Lung (tissue), 16 donors: ENCODE results near the gene GUF1. TPM values are rescaled to one million over a fixed set of nuclear protein-coding genes. Genes with fewer than 3 reads are reported as not detected.

ENCODE experiments used
- ATAC-seq: fragments of 200-7000 bp; cut with Tn5 transposase; one replicate; pipeline ENCODE4 v1.9.1; 2020; ENCODE audit warnings: moderate number of reproducible peaks; ENCODE audit not compliant: insufficient read depth, low FRiP score
- DNase-seq, 3 donors: peaks; one replicate each; pipeline ENCODE4 v3.0.0-alpha.2; 2013 to 2017
- H3K27ac ChIP-seq, 2 donors: one replicate each; pipeline ENCODE4 v1.5.1; 2013; ENCODE audit warnings: mild to moderate bottlenecking in 2 of 2, moderate library complexity in 2 of 2, control low read depth in 1 of 2, inconsistent platforms in 1 of 2, low read depth in 1 of 2, low read length in 1 of 2
- H3K27me3 ChIP-seq, 3 donors: one replicate each; pipeline ENCODE4 v1.5.1; 2013; ENCODE audit warnings: low read length in 2 of 3; ENCODE audit not compliant: control insufficient read depth in 3 of 3, insufficient read depth in 3 of 3
- H3K36me3 ChIP-seq, 4 donors: one replicate each; pipeline ENCODE4 v1.5.1; 2013; ENCODE audit warnings: low read length in 4 of 4, mild to moderate bottlenecking in 1 of 4, moderate library complexity in 1 of 4; ENCODE audit not compliant: control insufficient read depth in 4 of 4, insufficient read depth in 4 of 4
- H3K4me1 ChIP-seq, 5 donors: one replicate each; pipeline ENCODE4 v1.5.1; 2013; ENCODE audit warnings: low read length in 5 of 5, mild to moderate bottlenecking in 2 of 5, moderate library complexity in 1 of 5; ENCODE audit not compliant: control insufficient read depth in 5 of 5, insufficient read depth in 5 of 5
- H3K4me3 ChIP-seq: one replicate; pipeline ENCODE4 v1.5.1; 2013; ENCODE audit warnings: mild to moderate bottlenecking, control low read depth, moderate library complexity
- H3K9ac ChIP-seq, 2 donors: one replicate each; pipeline ENCODE4 v1.5.1; 2013; ENCODE audit warnings: low read length in 2 of 2, control low read depth in 1 of 2; ENCODE audit not compliant: insufficient read depth in 1 of 2
- H3K9me3 ChIP-seq, 4 donors: one replicate each; pipeline ENCODE4 v1.5.1; 2013; ENCODE audit warnings: low read length in 3 of 4, mild to moderate bottlenecking in 1 of 4, moderate library complexity in 1 of 4; ENCODE audit not compliant: control insufficient read depth in 4 of 4, insufficient read depth in 3 of 4
- WGBS, 2 donors: extraction: QIAGEN DNeasy Blood & Tissue Kit; methylation state at CpG; one replicate each; pipeline ENCODE4 v1.1.7; 2013; 5-methylcytosine and 5-hydroxymethylcytosine counted together
- long read RNA-seq, 5 donors: transcript quantifications; one replicate each; lab custom pipeline, GENCODE V29; 2026
- polyA plus RNA-seq, 2 donors: library from polyadenylated mRNA; stranded (reverse); fragments of 200-250 nt; gene quantifications; one replicate each; pipeline ENCODE4 v1.2.1, GENCODE V29; 2013
- total RNA-seq, 2 donors: library from RNA; depleted of rRNA in 1 of 2; stranded (reverse); fragments of >200 nt in 1 of 2; gene quantifications; one replicate each; pipeline ENCODE4 v1.2.1, GENCODE V29; 2014 to 2021
- TF ChIP-seq, protein P1 (sequence below): IDR thresholded peaks from 2 replicates; pipeline ENCODE4 v1.5.1; 2012; ENCODE audit warnings: mild to moderate bottlenecking; ENCODE audit errors: control extremely low read depth, extremely low read depth
- donor health status: control.
- donor health status: control.
- donor health status: Bipolar disorder and iron deficiency.
- donor health status: healthy.
- donor health status: DM: yes; HTN: yes; CAD: no.

Gene GUF1, protein sequence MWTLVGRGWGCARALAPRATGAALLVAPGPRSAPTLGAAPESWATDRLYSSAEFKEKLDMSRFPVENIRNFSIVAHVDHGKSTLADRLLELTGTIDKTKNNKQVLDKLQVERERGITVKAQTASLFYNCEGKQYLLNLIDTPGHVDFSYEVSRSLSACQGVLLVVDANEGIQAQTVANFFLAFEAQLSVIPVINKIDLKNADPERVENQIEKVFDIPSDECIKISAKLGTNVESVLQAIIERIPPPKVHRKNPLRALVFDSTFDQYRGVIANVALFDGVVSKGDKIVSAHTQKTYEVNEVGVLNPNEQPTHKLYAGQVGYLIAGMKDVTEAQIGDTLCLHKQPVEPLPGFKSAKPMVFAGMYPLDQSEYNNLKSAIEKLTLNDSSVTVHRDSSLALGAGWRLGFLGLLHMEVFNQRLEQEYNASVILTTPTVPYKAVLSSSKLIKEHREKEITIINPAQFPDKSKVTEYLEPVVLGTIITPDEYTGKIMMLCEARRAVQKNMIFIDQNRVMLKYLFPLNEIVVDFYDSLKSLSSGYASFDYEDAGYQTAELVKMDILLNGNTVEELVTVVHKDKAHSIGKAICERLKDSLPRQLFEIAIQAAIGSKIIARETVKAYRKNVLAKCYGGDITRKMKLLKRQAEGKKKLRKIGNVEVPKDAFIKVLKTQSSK
- total RNA-seq: 10 to 100 TPM; 20.9 to 27.4 TPM
- 10 to 100 TPM in 1 of 2 donors, 1 to 10 TPM in 1; 9.2 to 13.4 TPM for polyA plus RNA-seq
- long read RNA-seq, donor 1, full-length matches to known transcripts: 1 of 34 reads
- long read RNA-seq, donor 1, partial matches to known transcripts: 20 of 34 reads
- long read RNA-seq, donor 1, other reads (novel, unspliced or antisense): 13 of 34 reads
- long read RNA-seq, donor 2: 0 reads
- long read RNA-seq, donor 3: 0 reads
- long read RNA-seq, donor 4: 0 reads
- long read RNA-seq, donor 5, full-length matches to known transcripts: 1 of 16 reads
- long read RNA-seq, donor 5, partial matches to known transcripts: 5 of 16 reads
- long read RNA-seq, donor 5, other reads (novel, unspliced or antisense): 10 of 16 reads

- Histone ChIP-seq H3K4me3 (peak within 1 kb of the TSS; percentile 93), H3K4me1 (peaks cover 0 to 26% (median 3%) of the 10 kb centered on the region in 5 donors), H3K36me3 (peaks cover 0 to 6% (median 2%) of the 10 kb centered on the region in 4 donors), H3K27me3 (no peaks in the 10 kb centered on the region), H3K9ac (peak within 1 kb of the TSS; percentile 95 to 99), H3K27ac (peak within 1 kb of the TSS; percentile 96 to 98), H3K9me3 (no peaks in the 10 kb centered on the region)
- TF ChIP-seq, protein P1, sequence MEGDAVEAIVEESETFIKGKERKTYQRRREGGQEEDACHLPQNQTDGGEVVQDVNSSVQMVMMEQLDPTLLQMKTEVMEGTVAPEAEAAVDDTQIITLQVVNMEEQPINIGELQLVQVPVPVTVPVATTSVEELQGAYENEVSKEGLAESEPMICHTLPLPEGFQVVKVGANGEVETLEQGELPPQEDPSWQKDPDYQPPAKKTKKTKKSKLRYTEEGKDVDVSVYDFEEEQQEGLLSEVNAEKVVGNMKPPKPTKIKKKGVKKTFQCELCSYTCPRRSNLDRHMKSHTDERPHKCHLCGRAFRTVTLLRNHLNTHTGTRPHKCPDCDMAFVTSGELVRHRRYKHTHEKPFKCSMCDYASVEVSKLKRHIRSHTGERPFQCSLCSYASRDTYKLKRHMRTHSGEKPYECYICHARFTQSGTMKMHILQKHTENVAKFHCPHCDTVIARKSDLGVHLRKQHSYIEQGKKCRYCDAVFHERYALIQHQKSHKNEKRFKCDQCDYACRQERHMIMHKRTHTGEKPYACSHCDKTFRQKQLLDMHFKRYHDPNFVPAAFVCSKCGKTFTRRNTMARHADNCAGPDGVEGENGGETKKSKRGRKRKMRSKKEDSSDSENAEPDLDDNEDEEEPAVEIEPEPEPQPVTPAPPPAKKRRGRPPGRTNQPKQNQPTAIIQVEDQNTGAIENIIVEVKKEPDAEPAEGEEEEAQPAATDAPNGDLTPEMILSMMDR: no peak
- ATAC-seq: peak; percentile 96
- DNase-seq: peak; percentile 92 to 96 (median 95)
- 0% methylated on average over 57 of the region's 57 CpGs for WGBS, 2 donors
These were observed at the start of gene GUF1 for GRCh38 chr4:44678094-44679041. Gene GUF1 (plus strand): TSS chr4:44678420. CDS start chr4:44678623, 203 bp downstream.

DNA sequence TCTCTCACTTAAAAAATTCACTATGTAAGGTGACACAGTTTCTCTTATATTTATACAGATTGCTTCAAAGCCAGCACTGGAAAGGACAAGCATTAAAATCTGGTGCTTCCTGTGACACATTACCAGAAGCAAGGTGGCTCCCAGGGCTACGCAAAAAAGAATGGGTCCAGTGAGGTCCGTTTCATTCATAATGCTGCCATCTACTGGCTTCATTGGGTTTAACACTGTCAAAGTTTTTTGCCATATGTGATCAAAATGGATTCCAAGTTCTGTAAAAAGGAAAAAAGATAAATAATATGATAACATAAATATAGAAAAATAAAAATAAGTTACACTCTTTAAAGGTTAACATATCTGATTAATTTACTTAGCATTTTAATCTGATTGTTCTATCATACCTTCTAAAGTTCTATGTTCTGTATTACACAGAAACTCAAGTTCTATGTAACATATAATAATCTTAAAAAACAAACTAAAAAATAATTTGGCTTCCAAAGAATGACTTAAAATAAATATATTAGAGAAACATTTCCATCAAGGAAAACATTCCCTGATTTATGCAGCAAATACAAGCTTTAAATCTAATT, 48.8 kb upstream of the GUF1 start:
- H3K27me3 ChIP-seq: no peaks in the 10 kb centered on the region
- H3K4me1 ChIP-seq: no peaks in the 10 kb centered on the region
- H3K4me3 ChIP-seq: no peak overlapping the region
- no peaks in the 10 kb centered on the region for H3K9me3 ChIP-seq
- DNase-seq: peak; percentile 18 to 58 (median 46)
- no peaks in the 10 kb centered on the region for H3K36me3 ChIP-seq
- ATAC-seq: peak; percentile 62
- TF ChIP-seq, protein P1: peak; percentile 15
- no peak overlapping the region for H3K27ac ChIP-seq
- H3K9ac ChIP-seq: no peak overlapping the region
- 2 to 7% methylated on average over 2 of the region's 2 CpGs for WGBS, 2 donors

DNA sequence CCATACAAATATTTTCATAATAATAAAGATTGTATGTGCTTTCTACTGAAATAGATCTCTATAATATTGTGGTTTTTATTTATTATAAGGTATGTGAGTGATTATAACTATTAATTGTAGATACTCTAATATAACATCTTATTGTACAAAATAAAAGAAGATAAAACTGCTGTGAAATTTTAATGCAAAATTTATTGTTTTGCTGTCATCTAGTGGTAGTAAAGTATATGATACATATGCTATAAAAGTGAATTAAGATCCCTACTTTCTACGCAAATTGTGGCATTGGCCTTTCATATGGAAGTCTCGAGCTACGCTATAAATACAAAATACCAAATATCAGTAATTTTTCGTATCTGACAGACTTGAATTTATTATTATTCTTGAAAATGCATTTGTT, 46.1 kb upstream of the GUF1 start:
- DNase-seq (no peak), ATAC-seq (no peak)
- H3K4me3 ChIP-seq: no peak overlapping the region
- TF ChIP-seq, protein P1: no peak
- no peaks in the 10 kb centered on the region for H3K36me3 ChIP-seq
- no peak overlapping the region for H3K27ac ChIP-seq
- H3K27me3 ChIP-seq: no peaks in the 10 kb centered on the region
- no peak overlapping the region for H3K9ac ChIP-seq
- H3K9me3 ChIP-seq: no peaks in the 10 kb centered on the region
- H3K4me1 ChIP-seq: no peaks in the 10 kb centered on the region
- 70 to 82% methylated on average over 4 of the region's 4 CpGs for WGBS, 2 donors
